Effector CD4-positive, alpha-beta T cell (primary cell): ENCODE measurements around the gene SLC27A5.
"Not testable (repeated sequence)": the region's sequence is repeated elsewhere in the genome, so short reads cannot be mapped to it uniquely, and the experiment has no call there.

Experiments used
- DNase-seq: peaks from one replicate; pipeline ENCODE4 v3.0.0-alpha.2; 2020

Gene SLC27A5

GRCh38 chr19:58519355-58520256 is 7.8 kb upstream of the SLC27A5 start, which contains the start of gene ZBTB45:
TSS of gene ZBTB45 (minus strand) at chr19:58519810. CDS start at chr19:58517673, 2,137 bp downstream.
- DNase-seq: peak; percentile 82

GRCh38 chr19:58519087-58519354 is 7.2 kb upstream of the SLC27A5 start:
- peak; percentile 47 for DNase-seq

- DNase-seq: no peak
These were observed 6.7 kb upstream of the SLC27A5 start for GRCh38 chr19:58518256-58519086.

- no peak for DNase-seq
These were observed 5.4 kb upstream of the SLC27A5 start for GRCh38 chr19:58516964-58517833.

GRCh38 chr19:58516246-58516836 is 4.5 kb upstream of the SLC27A5 start:
- DNase-seq: no peak

GRCh38 chr19:58515259-58515658 is 3.5 kb upstream of the SLC27A5 start:
- no peak for DNase-seq

- DNase-seq: no peak
These were observed 2.8 kb upstream of the SLC27A5 start for GRCh38 chr19:58514564-58515022.

- DNase-seq: peak; percentile 90
These were observed 2.1 kb upstream of the SLC27A5 start for GRCh38 chr19:58513694-58514563.

GRCh38 chr19:58513213-58513693 is 1.5 kb upstream of the SLC27A5 start:
- DNase-seq: no peak

- DNase-seq: no peak
These were observed 1.5 kb downstream of the SLC27A5 start for GRCh38 chr19:58510084-58510862.

GRCh38 chr19:58509731-58510083 is 2.1 kb downstream of the SLC27A5 start:
- no peak for DNase-seq

- not testable (repeated sequence) for DNase-seq
These were observed 4.1 kb downstream of the SLC27A5 start for GRCh38 chr19:58507602-58508223.

- no peak for DNase-seq
These were observed 11.6 kb downstream of the SLC27A5 start for GRCh38 chr19:58500242-58500641.

GRCh38 chr19:58499021-58499927 is 12.5 kb downstream of the SLC27A5 start:
- peak; percentile 83 for DNase-seq

- no peak for DNase-seq
These were observed 13.3 kb downstream of the SLC27A5 start for GRCh38 chr19:58498316-58499020.

GRCh38 chr19:58497634-58498170 is 14.1 kb downstream of the SLC27A5 start:
- DNase-seq: no peak

- no peak for DNase-seq
These were observed 19.5 kb downstream of the SLC27A5 start for GRCh38 chr19:58492265-58492664.

- DNase-seq: no peak
These were observed 20.4 kb downstream of the SLC27A5 start for GRCh38 chr19:58491393-58491792.
